D341Med (cell line): ENCODE measurements around the gene PRKCB.
A peak's percentile ranks its signal among the peaks of the same experiment; 100 is the strongest.
"Not testable (repeated sequence)": the region's sequence is repeated elsewhere in the genome, so short reads cannot be mapped to it uniquely, and the experiment has no call there.

Source experiments
- DNase-seq: peaks from one replicate; pipeline ENCODE4 v3.0.0; 2012; ENCODE audit warnings: low spot score

The PRKCB gene

DNA sequence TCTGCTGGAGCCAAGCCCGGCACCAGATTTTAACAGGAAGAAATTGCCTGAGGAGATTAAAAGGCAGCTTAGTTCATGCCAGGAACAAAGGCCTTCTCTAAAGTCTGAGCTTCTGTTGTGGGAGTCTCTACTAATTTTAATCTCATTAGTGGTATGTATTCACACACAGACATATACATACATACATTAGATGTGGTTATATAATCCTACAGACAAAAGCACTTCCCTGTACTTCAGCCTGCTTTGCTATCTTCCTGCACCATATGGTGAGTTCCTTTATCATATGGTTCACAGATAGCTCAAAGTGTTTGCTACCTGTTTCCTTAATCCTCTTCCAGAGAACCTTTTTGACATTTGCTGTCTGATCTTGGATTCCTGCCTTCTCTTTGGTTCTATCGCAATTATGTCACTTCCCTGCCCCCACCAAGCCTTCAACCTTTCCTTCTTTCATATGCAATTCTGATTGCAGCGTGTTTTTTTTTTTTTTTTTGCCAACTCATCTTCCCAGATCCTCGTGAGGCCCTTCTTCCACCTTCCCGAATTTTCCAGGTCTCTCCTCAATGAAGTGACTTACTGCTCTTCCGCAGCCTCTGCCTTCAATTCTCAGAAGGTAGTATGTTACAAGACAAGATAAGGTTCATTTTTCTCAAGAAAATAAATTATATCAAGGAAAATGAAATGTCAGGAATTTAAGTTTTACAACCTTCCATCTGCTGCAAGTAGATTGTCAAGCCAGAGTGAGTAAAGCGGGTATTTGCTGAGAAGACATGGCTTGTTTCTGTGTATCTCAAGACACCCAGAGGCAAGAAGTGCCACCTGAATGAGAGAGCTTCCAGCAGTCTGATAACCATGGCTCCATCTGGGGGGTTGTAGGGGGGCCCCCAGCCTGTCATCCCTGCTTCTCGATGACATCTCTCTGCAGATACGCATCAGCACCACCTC is 300.1 kb downstream of the PRKCB start:
- DNase-seq = peak; percentile 68

DNA sequence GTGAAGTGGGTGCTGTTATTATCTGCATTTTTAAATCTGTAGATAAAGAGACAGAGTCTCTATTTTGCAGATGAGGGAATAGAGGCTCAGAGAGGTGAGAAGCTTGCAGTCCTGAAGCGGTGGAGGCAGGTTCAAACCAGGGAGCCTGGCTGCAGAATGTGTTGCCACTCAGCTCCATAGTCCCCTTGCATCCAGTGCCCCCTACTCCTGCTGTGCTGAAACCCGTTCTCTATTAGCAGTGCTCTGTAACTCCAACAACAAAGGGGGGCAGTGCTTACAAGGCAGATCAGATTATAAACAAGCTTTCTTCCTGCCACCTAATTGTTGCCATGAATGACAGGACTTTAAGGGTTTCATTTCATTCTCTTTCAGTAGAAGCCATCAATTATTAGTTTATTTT is 302.2 kb downstream of the PRKCB start:
- DNase-seq = no peak

DNA sequence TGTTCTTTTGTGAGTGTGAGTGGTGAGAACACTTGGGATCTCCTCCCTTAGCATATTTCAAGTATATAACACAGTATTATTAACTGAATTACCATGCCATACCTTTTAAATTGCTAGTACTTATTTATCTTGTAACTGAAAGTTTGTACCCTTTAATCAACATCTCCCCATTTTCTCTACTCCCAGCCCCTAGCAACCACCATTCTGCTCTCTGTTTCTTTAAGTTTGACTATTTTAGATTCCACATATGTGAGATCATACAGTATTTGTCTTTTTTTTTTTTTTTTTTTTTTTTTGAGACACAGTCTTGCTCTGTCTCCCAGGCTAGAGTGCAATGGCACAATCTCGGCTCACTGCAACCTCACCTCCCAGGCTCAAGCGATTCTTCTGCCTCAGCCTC is 302.8 kb downstream of the PRKCB start:
- no peak for DNase-seq

DNA sequence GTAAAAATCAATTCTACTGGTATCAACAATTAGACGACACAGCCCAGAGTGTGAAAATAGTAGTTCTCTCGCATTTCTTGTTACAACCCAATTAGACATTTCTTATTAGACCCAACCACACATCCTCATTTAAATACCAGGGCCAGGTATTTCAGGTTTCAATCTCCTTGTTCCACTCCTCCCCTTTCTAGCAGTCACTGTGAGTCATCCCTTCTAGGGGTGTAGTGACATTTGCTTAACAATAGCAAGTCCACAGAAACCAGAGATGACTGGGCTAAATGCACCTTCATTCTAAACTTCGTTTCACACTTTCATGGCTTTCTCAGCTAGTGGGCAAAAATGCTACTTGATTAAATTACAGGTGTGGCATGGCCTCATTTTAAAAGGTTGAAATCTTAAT is 303.5 kb downstream of the PRKCB start:
- no peak for DNase-seq

DNA sequence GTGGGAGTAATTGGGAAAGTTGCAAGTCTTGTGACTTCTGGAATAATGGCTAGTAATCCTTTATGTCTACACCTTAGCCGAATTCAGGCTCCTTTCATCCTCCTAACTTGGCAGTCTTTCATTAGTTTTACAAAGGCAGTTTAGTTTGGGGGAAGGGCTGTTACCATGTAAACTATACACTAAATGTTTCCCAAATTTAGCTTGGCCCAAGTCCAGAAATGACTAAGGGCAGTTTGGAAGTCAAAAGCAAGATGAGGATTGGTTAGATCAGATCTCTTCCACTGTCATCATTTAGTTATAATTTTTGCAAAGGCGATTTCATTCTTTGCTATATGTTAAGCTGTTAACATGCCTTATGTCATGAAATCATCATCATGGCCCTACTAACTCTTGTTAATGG is 304.9 kb downstream of the PRKCB start:
- no peak for DNase-seq

DNA sequence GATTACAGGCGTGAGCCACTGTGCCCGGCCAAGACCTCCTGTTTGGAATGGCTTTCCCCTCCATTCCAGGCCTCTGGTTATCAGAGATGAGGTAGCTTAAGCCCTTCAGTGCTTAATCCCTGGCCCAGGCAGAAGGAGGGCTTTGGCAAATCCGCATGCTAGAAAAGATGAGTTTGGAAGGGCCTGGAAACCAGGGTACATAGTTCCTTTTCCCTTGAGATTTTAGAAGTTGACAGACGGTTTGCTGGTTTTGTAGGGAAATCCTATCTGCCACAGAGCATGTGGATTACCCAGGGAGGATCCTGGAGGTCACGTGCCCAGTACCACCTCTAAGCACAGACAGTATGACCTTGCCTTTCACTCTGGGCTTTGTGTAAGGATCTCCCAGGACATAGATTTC is 305.7 kb downstream of the PRKCB start:
- DNase-seq = peak; percentile 56

DNA sequence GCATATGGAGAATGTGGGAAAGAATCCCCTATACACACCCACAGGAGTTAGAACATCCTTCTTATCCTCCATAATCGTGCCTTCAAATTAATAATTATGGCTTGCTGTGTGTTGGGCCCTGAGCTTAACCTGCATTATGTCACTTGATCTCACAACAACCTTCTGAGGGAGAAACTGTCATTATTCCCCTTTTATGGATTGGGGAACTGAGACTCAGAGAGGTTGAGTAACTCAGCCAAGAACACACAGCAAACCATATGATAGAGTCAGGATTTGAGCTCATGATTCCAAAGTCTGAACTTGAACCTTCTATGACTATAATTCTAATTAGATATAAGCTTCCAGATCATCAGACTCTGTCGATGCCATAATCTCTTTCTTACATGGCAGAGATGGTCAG is 306.1 kb downstream of the PRKCB start:
- DNase-seq = no peak

DNA sequence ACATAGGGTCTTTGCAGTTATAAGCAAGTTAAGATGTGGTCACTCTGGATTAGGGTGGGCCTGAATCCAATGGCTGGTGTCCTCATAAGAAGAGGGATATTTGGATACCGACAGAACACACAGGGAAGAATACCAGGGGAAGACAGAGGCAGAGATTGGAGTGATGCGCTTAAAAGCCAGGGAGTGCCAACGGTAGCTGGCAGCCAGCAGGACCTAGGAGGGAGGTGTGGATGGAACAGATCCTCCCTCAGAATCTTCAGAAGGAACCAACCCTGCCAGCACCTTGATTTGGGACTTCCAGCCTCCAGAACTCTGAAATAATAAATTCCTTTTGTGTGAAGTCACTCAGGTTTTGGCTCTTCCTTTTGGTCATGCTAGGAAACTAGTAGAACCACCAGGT is 310.1 kb downstream of the PRKCB start:
- DNase-seq = no peak

DNA sequence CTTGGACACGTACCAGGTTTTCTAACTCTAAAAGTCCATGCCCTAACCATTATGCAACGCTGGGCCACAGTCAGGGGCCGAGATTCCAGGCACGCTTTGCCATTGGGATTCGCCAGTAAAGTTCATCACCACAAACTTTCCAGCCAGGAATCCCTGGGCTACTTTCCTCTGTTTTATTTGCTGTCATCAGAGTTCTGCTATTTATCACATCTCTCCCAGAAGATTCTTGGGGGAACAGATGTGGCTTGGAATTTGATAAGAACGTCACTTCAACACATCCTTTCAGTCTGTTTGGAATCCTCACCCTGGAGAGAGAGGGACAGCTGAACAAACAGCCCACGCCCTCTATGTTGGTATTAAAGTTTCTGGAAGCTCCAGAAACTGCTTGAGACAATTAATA is 310.7 kb downstream of the PRKCB start:
- no peak for DNase-seq

DNA sequence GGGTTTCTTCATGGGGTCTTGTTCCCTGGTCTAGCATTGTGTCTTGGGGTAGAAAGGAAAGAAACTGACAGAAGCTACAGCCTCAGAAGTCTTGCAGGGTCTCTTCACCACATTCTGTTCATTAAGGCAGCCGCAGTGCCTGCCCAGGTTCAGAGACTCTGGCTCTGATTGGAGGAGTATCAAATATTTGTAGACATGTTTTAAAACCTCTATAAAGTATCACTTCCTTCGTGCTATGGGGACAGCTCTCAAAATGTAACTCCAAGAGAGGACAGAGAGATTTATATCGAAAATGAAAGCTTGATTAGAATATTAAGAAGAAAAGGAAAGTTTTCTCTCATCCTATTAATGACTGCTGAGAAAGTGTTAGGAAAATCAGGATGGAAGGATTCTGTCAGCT is 313.3 kb downstream of the PRKCB start:
- DNase-seq = no peak

DNA sequence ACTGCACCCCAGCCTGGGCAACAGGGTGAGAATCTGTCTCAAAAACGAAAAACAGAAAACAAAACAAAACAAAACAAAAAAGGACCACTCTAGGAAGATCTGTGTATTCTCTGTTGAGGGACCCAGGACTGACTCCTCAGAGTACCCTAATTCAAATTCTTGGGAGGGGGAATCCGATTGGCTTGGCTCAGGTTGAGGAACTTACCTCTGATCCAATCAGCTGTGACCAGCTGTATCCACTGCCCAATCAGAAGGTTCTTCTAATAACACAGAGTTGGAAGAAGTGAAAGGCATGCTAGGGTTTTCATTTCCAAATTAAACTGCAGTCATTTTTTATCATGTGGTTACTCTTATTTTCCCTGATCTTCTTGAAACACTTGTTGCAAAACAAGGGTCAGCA is 314.5 kb downstream of the PRKCB start:
- DNase-seq = no peak

DNA sequence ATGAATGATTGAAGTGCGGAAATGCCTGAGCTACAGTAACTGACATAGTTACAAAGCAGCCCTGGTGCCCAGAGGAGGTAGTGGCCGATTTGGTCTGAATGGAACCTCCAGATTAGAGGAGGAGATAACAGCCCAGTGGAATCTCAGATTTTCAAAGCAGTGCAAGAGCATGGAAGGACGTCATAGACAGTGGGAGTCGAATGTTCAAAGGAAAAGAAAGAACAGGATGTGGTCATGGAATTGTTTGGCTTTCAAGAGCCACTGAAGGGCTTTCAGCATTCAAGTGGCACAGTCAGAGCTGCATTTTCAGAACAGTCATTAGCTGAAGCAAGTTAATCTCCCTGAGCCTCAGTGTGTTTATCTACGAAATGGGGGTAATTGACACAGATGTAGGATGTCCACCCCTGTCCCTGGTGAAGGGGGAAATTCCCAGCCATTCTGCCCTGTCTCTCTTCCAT is 315.7 kb downstream of the PRKCB start:
- no peak for DNase-seq

DNA sequence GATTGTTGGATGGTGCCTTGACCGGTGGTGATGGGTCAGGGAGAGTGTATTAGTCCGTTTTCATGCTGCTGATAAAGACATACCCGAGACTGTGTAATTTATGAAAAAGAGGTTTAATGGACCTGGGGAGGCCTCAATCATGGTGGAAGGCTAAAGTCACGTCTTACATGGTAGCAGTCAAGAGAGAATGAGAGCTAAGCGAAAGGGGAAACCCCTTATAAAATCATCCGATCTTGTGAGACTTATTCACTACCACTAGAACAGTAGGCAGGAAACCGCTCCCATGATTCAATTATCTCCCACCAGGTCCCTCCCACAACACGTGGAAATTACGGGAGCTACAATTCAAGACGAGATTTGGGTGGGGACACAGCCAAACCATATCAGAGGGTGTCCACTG is 316.3 kb downstream of the PRKCB start:
- DNase-seq = not testable (repeated sequence)

DNA sequence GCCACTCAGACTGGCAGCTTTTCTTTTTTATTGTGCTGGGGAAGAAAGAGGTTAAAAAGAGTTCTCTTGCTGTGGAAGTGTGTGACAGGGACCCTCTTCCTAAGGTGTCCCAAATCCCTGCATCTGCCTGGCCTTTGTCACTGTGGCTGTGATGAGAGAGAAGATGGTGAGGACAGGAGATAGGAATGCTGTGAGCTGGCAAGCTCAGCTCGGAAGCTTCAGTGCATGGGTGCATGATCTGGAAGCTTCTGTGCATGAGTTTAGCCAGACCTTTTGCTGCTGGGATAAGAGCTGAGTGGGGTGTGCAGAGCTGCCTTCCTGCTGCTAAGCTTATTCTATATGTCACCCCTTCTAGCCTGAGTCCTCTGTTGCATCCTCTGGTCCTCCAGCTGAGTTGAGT is 317.0 kb downstream of the PRKCB start:
- no peak for DNase-seq

DNA sequence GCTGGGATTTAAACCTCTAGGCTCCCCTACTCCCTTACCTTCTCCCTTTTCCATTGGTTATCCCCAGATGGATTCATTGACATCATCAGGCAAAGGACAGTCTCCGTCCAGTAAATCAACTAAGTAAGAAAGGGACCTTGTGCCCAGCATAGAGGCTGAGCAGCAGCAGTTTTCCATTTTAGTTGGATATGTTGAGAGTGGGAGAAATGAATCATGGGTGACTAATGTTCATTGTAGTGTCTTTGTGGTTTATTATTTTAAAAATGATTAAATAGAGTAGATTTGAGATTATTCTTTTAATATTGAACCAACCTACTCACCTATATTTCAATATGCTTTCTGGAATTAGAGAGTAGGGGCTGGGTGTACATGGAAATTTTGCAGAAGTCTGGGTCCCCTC is 321.0 kb downstream of the PRKCB start:
- no peak for DNase-seq

DNA sequence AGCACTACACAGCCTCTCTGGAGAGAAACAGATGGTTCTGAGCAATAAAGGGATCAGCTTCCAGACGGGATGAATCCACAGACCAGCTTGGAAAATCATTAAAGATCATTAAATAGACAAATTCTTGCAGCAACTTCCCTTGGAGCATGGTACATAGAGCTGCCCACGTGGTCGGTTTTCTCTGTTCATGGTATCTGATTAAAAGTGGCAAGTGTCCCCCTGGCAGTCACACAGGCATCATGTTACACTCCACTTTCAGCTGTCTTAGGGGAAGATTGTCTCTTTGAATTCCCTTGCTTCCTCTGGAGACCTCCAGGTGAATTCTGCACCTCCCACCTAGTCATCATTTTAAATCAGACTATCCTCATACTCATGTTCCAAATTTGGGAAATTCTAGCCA is 328.2 kb downstream of the PRKCB start:
- no peak for DNase-seq

DNA sequence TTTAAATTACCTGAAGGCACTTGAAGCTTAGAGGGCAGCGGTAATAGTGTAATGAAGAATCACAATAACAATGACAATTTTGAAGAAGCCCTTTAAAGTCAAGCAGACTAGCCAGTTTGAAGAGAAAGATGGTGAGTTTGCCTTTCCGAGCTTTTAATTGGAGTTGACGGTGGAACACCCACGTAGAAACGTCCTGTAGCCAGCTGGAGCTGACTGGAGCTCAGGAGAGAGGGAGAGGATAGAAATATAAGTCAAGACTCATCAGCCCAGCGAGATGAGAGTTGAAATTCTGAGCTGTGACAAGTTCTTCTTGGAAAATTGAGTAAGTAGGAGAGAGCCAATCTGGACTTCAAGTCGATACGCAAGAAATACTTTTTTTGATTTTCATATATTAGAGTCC is 328.6 kb downstream of the PRKCB start:
- DNase-seq = no peak

DNA sequence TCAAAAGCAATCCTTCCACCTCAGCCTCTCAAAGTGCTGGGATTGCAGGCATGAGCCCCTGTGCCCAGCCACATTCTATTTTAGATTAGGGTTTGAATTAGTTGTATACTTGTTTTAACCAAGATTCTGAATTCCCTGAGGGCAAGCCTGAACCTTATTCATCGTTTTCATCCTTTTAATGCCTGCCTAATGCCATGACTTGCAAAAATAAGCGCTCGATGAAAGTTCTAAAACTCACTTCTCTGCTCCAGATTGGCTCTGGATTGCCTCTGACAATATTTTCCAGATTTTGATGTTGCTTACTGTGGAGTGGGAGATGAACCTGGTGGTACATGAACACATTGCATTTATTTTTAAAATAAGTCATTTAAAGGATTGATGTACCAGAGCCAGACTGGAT is 329.5 kb downstream of the PRKCB start:
- DNase-seq = no peak

DNA sequence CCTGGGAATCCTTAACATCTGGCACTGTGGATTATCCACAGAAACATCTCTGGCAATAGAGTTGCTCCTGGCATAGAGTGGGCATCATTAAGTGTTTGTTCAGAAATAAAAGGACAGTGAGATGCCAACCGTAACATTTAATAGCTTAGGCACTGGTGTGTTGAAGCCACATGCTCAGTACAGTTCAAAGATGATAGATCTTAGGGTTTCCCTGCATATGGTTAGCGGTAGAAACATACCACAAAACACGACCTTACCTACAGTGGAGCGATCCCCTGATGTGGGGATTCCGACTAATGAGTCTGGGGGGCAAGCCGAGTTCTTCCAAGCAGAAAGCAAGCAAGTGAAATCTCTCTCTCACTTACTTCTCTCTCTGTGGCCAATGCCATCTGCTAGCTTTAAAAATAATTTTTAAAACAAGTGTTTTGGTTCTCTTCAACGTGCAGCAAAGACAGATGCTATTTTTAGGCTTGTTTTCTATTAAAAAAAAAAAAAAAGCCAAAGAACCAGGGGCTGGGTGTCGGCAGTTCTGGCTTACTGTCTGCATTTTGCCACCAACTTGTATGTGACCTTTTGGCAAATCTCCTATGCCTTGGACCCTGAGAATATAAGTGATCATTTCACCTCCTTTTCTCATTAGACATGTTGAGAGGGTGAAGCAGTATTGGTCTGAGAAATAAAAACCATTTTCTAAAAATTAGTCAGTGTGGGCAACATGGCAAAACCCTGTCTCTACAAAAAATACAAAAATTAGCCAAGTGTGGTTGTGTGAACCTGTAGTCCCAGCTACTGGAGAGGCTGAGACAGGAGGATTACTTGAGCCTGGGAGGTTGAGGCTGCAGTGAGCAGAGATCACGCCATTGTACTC is 331.1 kb downstream of the PRKCB start:
- no peak for DNase-seq

DNA sequence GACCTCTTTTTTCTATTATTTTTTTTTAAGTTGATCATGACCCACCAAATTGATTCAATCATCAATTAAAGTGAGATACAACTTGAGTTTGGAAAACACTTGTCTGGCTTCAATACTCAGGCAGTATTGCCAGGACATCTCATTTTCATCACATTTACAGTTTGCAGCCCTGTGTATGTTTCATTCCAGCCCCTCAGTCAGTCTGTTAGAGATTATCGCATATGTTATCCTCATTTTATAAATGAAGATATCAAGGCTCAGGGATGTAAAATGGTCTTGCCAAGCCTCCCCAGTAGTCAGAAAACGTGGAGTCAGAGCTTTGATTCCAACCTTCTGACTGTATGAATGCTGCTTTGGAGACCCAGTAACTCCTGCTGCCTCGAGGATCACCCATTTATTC is 333.1 kb downstream of the PRKCB start:
- no peak for DNase-seq

DNA sequence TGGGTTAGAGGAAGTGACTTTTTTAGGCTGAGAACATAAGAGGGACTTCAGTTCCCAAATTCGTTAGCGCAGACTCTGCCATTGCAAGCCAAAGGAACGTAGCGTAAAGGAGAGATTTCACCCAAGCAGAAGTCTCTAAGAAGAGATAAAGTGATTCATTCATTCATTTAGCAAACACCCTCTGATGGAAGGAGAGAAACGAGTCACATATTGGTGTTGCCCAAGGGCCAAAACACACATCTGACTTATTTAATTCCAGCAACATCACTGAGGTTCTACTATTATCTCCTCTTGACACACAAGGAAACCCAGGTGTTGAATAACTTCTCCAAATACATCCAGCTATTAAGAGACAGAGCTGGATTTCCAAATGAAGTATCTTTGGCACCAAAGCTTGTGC is 334.6 kb downstream of the PRKCB start:
- no peak for DNase-seq

DNA sequence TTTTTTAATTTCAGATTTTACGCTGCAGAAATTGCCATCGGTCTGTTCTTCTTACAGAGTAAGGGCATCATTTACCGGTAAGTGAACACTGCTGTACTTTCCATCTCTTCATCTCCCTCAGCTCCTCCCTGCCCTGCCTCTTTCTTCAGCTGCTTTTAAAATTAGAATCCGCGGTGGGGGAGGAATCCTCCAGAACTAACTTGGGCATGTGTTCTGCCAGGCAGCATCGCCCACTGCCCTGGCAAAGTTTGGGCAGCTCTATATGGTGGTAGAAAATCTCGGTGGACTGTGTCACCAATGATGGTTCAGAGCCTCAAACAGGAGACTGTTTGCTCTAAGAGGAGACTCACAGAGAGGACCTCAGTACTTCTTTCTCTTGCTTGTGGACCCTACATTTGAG is 338.7 kb downstream of the PRKCB start:
- DNase-seq = no peak

DNA sequence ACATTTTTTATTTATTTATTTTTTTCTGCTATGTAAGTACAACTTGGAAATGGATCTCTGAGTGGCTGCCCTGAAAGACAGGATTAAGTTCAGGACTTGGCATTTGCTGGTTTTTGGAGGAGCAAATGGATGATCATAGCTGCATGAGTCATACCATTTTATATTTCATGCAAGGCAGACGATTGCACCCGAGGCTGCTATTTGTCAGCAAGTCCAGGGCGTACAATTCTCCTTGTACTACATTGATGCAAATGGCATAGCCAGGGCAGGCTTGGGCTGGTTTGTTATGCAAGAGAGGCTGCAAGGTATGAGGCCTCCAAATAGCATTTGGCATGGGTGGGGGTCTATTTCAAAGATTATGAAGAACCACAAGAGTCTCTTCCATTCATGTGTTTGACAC is 339.2 kb downstream of the PRKCB start:
- no peak for DNase-seq
